HG02763 (cell line): ENCODE results near the gene ZNF599.
"Not testable (repeated sequence)": the region's sequence is repeated elsewhere in the genome, so short reads cannot be mapped to it uniquely, and the experiment has no call there.

Source experiments
- ATAC-seq: cut with Tn5 transposase; IDR thresholded peaks from one replicate; pipeline ENCODE4 v1.9.1; 2021; ENCODE audit warnings: mild to moderate bottlenecking, moderate library complexity; ENCODE audit not compliant: unreplicated experiment

Gene ZNF599

GRCh38 chr19:34772697-34773554 is at the start of gene ZNF599:
Gene ZNF599 (minus strand): TSS chr19:34773215. CDS start chr19:34772841, 374 bp downstream.
- peak; percentile 92 for ATAC-seq

GRCh38 chr19:34818270-34818669 is 45.3 kb upstream of the ZNF599 start:
- ATAC-seq, result no peak

- ATAC-seq, result no peak
Measured at GRCh38 chr19:34816708-34817107, 43.7 kb upstream of the ZNF599 start.

GRCh38 chr19:34808566-34808965 is 35.6 kb upstream of the ZNF599 start:
- no peak for ATAC-seq

- ATAC-seq, result no peak
Measured at GRCh38 chr19:34806976-34807860, 34.2 kb upstream of the ZNF599 start.

GRCh38 chr19:34804115-34804514 is 31.1 kb upstream of the ZNF599 start:
- ATAC-seq, result no peak

- not testable (repeated sequence) for ATAC-seq
Measured at GRCh38 chr19:34796953-34797352, 23.9 kb upstream of the ZNF599 start.

GRCh38 chr19:34794066-34794960 is 21.3 kb upstream of the ZNF599 start:
- ATAC-seq, result no peak

GRCh38 chr19:34793565-34793964 is 20.6 kb upstream of the ZNF599 start:
- no peak for ATAC-seq

- ATAC-seq, result no peak
Measured at GRCh38 chr19:34788074-34788473, 15.1 kb upstream of the ZNF599 start.

GRCh38 chr19:34787059-34787824 is 14.2 kb upstream of the ZNF599 start:
- ATAC-seq, result no peak

GRCh38 chr19:34786236-34786635 is 13.2 kb upstream of the ZNF599 start:
- no peak for ATAC-seq

- no peak for ATAC-seq
Measured at GRCh38 chr19:34779652-34780051, 6.6 kb upstream of the ZNF599 start.

- no peak for ATAC-seq
Measured at GRCh38 chr19:34778342-34778741, 5.3 kb upstream of the ZNF599 start.

- no peak for ATAC-seq
Measured at GRCh38 chr19:34774857-34775256, 1.8 kb upstream of the ZNF599 start.

GRCh38 chr19:34773555-34773864 is 495 bp upstream of the ZNF599 start:
- ATAC-seq, result no peak

- ATAC-seq, result no peak
Measured at GRCh38 chr19:34767951-34768350, 5.1 kb downstream of the ZNF599 start.

- no peak for ATAC-seq
Measured at GRCh38 chr19:34766386-34766785, 6.6 kb downstream of the ZNF599 start.

GRCh38 chr19:34759218-34759917 is 13.6 kb downstream of the ZNF599 start:
- ATAC-seq, result no peak

GRCh38 chr19:34757441-34757840 is 15.6 kb downstream of the ZNF599 start:
- no peak for ATAC-seq
